Activated CD8-positive, alpha-beta memory T cell treated with anti-CD3 and anti-CD28 coated beads, Interleukin-2, amount 50 U/mL, for 1 hour (primary cell): ENCODE results near the gene CIDEA.
"Not testable (repeated sequence)": the region's sequence is repeated elsewhere in the genome, so short reads cannot be mapped to it uniquely, and the experiment has no call there.

Experiments used
- DNase-seq: peaks from one replicate; pipeline ENCODE4 v3.0.0-alpha.2; 2020; ENCODE audit errors: extremely low read depth

CIDEA gene

DNA sequence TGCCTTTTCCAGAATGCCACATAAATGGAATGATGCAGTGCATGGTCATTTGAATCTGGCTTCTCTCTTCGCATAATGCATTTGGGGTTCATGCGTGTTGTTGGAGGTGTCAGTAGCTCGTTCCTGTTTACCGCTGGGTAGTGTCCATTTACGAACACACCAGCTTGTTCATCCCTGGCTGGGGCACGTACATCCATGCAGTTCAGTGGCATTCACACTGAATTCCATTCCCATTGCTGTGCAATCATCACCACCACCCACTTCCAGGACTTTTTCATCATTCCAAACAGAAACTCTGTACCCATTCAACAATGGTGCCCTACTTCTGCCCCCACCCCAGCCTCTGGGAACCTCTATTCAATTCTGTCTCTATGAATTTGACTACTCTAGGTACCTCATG lies 14.7 kb upstream of the CIDEA start:
- DNase-seq, result no peak

DNA sequence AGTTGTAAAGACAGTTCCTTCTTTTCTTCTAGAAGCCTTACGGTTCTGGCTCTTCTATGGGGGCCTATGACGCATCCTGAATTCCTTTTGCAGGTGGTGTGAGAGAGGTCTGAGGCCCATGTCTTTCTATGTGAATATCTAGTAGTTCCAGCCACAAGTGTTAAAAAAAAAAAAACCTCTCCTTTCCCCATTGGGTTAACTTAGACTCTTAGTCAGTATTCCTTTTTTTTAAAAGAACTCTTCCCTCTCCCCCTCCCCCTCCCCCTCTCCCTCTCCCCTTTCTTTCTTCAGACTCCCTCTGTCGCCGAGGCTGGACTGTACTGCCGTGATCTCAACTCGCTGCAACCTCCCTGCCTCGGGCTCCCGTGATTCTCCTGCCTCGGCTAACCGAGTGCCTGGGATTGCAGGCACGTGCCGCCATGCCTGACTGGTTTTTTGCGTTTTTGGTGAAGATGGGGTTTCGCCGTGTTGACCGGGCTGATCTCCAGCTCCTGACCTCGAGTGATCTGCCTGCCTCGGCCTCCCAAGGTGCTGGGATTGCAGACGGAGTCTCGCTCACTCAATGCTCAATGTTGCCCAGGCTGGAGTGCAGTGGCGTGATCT lies 11.4 kb upstream of the CIDEA start:
- DNase-seq, result no peak

DNA sequence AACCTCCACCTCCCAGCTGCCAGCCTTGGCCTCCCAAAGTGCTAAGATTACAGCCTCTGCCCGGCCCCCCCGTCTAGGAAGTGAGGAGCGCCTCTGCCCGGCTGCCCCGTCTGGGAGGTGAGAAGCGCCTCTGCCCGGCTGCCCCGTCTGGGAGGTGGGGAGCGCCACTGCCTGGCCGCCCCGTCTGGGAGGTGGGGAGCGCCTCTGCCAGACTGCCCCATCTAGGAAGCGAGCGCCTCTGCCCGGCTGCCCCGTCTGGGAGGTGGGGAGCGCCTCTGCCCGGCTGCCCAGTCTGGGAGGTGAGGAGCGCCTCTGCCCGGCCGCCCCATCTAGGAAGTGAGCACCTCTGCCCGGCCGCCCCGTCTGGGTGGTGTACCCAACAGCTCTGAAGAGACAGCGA lies 10.9 kb upstream of the CIDEA start:
- not testable (repeated sequence) for DNase-seq

DNA sequence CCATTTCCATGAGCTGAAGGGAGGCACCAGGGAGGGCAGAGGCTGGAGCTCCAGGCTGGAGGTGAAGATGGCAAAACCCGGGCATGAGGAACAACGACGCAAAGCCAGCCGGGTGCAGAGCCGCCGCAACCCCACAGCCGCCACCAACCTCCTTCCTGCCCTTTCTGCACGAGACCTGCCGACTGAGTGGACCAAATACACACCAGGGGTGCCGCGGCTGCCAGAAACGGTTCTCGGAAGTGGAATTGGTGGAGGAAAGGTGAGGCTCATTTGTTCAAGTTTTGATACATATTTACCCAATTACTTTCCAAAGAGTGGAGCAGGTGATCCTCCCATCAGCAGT lies 8.4 kb upstream of the CIDEA start:
- no peak for DNase-seq

DNA sequence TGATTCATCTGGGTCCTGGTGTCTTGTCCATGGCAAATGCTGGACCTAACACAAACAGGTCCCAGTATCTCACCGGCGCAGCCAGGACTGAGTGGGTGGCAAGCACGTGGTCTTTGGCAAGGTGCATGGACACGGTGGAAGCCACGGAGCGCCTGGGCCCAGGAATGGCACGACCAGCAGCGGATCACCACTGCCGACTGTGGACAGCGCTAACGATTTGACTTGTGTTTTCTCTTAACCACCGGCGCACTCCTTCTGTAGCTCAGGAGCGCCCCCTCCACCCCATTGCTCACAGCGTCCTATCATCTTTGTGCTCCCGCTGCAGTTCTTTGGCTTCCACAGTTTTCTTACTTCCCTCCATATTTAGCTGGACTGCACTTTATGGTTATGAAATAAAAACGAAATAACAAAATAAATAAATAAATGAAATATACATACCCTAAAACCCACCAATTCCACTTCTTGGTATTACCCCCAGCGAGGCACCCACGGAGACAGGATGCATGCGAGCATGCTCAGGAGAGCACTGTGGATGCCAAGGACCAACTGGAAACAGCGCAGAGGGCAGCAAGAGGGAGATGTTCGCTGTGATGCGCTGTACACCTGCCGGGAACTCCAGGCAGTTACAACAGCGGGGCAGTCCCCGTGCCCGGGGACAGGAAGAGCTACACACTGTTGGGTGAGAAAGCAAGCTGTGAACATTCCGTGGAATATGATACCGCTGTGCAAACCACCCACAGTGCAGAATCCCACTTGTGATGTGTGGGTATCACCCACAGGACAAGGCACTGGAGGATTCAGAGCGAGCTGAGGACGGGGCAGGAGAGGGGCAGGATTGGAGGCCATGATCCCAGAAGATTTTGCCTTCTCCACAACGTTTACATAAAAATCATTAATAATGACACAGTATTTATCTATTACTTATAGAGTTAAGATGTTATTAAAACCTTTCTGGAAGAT lies 7.0 kb upstream of the CIDEA start:
- DNase-seq, result no peak

DNA sequence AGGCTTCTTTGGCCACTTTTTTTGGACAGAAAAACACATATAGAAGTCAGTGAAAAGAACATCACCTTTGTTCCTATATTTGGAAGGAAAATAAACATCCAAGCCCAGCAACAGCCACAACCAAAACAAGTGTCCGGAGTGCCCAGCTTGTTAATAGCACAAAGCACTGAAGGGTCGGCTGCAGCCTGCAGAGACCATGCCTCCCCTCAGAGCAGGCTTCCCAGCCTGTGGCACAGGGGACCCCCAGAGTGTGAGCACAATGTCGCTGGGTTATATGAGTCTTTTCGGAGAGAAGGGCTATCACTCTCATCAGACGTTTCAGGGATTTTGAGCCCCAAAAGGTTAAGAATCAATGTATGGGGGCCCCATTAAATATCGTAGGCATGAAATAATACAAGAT lies 6.2 kb upstream of the CIDEA start:
- DNase-seq, result no peak

DNA sequence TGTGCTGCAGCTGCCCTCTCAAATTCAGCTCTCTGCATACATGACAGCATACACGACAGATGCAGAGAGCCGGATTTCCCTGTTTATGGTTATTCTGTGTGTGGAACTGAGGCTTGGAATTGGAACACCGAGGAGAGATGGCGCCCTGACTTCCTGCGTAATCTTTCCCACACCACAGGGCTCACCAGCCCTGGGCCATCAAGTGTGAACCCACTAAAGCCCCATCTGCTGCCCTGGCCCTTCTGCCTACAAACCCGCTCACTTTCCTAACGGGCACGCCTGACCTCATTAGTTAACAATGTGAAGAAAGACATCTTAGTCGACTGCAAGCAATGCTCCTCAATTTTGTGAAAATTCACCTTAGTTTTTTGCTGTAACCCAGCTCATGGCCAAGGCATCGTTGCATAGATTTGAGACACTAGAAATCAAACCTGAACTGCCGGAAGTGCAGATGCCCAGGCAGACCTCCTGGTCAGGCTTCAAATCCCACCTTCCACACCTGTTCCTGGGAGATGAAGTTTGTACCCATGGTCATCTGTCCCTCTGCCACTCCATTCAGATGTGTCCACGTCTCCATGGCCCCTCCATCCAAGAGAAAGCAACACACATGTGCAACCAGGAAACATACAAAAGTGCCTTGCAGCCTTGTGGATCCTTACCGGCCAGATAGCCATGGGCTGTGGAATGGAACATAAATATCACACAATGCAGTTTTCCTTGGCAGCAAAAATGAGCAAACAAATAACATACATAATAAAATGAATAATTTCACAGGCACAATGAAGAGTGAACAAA lies 5.0 kb upstream of the CIDEA start:
- DNase-seq, result no peak

DNA sequence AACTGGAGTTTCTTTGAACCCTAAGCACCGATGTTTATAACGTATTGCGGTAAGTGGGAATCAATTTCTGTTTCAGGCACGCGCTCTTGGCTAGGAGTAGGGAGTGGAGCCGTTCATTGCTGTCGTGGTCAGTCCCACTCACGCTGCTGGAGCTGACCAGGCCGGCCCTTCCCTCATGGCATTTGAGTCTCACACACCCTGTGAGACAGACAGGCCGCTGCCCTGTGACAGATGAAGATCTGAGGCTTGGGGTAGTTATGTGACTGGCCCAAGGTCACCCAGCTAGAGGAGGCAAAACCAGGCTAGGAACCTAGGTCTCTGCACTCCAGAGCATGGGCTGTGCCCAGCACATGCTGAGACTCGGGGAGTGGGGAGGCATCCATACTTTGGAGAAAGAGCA lies 2.9 kb upstream of the CIDEA start:
- no peak for DNase-seq

DNA sequence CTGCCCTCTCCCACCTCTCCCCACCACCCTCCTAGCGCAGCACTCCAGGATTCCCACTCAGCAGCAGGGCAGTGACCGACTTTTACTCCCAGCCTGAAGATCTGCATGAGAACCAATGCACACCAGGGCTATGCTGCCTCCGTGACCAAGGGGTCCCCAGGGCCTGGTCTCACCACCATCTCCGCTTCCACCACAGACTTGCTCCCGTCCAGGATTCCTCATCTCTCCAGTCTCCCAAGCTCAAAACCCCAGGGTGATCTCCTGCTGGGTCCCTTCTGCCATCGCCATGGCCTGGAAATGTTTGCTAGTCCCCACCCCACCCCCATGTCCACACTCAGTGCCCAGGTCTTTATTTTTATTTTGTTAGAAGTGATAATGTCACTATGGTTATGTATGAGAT lies 2.1 kb upstream of the CIDEA start:
- no peak for DNase-seq

DNA sequence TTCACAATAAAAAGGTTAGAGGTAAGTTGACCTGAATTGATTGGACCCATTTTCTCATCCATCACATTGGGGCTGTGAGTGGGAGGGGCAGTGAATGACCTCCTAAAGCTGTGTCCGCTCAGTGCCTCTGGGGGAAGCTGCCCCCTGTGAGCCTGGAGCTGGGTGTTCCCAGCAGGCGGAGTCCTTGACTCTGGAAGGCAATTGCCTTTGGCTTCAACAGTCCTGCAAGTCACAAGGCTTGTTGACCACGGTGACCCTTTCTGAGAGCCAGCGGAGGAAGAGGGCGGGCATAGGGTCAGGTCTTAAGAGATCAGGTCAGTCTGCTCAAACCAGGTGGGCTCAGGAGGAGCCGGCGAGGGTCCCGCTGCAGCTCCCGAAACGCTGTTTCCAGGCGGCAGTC lies 1.1 kb upstream of the CIDEA start:
- DNase-seq, result no peak

DNA sequence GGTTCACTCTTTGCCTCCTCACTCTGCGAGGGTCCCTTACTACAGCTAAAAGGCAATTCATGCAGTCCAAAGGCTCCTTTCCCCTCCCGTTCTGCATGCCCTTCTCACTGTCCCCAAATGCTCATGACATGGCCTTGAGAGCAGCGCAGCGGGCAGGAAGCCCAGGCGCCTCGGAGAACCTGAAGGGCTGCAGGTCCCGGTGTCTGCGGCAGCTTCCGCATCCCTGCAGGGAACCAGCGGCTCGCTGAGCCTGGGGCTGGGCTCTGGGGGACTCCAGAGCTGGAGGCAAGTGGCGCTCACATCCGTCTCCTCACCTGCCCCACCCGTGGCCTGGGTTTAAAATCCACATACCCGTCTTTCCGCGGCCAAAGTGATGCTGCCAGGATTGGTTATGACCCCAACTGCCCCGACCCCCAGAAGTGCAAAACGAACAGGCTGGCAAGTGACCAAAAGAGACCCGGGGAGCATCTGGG lies 462 bp upstream of the CIDEA start:
- no peak for DNase-seq

DNA sequence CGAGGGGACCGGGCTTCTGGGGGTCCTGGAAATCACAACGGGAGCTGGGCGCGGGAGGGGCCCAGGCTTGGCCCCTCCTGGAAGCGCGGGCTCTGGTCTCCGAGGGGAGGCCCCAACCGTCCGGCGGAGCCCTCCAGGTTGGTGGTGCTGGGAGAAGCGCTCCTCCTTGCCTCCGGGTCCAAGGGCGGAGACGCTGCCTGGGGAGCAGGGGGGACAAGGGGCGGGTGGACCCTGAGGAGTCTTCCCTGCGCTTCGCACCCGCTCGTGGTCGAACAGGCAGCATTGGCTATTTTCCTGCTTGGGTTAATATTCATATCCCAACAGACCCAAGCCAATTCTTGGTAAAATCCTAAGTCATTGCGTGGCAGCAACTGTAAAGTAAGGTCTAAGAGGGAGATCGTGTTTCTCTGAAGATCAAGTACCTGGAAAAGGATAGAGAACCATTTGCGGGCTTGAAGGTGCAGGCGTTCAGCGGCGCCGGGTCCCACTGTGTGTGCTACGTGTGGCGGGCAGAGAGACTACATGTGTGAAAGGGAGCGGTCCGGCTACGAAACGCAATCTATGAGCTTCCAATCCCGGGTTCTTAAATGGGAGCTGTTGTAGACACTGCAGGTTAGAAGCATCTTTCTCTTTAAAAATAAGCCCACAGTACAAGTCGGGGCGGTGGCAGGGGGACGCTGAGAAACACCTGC lies 805 bp downstream of the CIDEA start:
- no peak for DNase-seq

DNA sequence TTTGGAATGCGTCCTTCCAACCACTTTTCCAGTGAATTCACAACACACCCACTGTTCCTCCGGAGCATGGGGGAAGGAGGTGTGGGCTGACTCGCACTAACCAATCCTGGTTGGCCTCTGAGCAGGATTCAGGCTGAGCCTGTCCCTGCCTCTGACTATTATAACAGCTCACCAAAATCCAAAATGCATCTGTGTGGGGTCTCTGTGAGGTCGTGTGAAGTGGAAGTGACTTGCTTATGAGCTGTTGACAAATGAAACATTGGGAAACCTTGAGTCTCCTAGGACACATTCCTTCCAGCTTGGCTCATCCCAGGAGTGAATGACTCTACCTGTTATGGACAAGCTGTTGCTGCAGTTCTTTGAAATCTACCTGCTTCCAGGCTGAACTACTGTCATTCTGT lies 1.5 kb downstream of the CIDEA start:
- no peak for DNase-seq

DNA sequence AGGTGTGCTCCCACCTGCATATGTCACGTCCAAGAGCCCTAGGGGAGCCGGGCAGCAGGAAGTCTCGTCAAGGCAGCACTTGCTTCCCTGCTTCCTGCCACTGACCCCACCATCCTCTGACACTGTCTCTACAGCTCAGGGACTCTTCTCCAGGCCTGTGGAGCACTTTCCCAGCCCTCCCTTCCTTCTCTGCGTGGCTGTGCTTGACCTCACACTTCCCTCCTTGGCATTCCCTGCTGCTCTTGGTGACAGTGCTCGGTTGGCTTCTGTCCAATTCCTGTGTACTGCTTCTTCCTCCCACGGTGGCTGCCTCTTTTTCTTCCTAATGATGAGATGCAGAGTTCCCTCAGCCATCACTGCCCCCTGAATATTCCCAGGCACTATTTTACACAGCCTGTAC lies 2.8 kb downstream of the CIDEA start:
- no peak for DNase-seq

DNA sequence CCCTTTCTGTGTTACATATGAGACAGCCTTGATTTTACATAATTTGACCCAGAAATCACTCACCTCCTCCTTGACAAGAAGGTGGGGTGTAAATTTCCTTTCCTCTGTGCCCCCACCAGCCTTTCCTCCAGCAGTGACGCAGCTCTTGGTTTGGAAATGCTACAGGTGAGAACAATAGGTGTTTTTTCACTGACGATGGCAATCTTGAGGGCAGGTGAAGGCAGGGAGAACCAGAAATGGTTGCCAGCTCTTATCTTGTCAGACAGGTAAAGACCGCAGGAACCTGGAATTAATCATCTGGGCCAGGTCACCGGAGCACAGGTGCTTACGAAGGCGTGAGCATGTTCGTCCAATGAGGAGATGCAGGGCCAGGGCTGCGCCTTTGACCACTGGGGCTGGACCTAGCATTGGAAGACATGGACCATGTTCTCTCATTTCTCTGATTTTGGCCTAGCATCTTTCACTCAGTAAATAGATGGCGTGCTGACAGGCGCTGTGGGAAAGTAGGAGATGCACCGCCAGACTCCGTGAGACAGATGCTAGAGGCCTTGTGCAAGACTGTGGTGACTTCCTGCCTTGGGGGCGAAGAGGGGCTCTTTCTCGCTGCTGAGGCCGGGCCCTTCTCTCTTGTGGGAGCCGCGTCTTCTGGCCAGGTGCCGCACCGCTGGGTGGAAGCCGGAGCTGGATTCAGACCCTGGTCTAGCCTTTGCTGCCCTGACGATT lies 4.0 kb downstream of the CIDEA start:
- DNase-seq, result no peak

DNA sequence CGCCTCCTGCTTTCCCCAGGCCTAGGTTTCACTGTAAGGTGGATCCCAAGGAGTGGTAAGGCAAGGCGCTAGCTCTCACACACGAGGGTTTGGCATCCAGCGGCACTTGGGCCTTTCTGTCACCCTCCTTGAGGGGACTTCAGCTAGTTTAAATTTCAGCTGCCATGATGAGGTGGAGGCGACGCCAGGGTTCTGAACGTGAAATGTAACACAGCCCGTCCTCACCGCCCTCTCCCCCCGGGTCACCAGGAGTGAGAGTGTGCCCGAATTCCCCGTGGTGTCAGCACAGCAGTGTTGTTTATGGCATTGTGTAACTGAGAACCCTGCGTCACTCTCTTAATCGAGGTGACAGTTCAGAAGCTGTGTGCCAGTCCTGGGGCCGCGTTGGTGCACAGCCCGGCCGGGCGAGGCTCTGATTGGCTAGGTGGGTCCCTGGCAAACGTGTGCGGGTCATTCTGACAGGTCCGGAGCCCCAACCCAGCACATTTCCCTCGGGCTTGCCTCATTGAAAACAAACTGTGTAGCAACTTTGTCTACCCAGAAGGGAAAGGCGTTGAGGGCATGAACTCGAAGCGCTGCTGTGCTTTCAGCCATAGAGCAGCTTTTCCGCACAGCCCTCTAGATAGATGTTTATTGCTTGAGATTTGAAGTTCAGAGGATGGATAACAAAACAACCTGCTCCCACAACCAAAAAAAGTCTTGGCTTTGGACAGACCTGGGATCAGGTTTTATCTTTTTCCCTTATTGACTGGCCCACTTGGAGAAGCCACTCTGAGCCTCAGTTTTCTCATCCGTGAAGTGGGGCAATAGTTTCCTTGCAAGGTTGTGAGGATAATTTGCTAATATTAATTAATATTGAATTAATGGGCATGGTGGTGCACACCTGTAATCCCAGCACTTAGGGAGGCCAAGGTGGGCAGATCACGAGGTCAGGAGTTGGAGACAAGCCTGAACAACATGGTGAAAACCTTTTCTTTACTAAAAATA lies 4.9 kb downstream of the CIDEA start:
- no peak for DNase-seq

DNA sequence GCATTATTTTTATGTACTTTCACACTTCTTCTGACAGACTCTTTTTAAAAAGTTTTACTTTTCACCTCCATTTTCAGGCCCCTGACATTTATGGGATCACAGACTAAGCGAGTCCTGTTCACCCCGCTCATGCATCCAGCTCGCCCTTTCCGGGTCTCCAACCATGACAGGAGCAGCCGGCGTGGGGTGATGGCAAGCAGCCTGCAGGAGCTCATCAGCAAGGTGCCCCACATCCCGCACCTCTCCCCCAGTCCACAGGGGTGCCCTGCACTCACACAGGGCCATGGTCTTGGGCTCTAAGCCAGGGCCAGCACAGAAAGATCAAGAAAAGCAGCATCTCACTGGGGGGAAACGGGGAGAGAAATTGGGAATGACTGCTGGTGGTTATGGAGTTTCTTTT lies 8.6 kb downstream of the CIDEA start:
- DNase-seq, result no peak

DNA sequence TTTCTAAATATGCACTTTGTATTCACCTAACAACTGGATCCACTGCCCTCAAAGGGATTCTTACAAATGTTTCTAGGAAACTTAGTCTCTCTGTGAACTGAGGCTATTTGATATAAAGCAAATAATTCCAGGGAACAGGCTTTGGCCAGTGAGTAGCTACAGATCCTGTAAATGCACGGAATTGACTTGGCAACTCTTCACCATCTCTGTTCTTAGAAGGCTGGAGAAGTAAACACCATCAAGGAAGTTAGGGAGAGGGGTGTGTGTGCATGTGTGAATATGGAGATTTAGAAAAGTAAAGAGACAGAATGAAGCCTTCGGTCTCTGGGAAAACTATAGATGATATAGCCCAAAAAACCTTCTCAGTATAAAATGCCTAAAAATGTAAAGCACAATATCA lies 10.7 kb downstream of the CIDEA start:
- no peak for DNase-seq

DNA sequence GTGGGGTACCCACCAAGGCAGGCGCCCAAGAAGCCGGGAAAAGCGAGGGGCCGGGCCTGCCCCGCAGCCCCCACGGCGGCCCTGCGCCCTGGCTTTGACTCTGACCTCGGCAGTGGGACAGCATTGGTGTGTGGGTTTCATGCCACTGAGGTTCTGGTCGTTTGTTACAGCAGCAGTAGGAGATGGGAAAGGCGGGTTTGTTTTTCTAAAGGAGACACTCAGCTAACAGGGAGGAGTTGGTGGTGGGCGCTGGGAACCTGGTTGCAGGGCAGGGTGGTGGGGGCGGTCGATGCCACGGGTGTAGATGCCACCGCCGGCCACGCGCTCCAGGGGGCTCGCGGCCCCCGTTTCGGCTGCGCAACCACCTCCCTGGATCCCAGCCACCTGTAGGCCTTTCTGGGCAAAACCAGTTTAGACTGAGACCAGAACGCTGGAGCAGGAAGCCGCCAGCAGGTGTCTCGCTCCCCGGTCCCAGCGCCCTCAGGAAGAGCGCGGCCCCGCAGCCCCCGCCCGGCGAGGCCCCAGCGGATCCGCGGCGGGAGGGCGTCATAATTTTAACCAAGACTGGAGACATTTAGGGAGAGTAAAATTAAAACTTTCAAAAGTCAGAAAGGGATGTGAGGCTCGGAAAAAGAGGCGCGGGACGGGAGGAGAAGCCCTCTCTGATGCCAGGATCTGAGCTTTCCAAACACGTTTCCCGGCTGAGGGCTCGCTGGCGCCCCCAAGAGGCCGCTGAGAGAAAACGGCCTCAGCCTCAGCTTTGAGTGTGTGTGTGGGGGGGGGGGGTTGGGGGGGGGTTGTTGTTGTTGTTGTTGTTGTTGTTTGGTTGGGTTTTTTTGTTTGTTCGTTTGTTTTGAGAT lies 17.4 kb downstream of the CIDEA start:
- DNase-seq, result no peak
